Mesenteric fat pad (tissue), 1 donor: Measurements from ENCODE around the gene B4GALT5. TPM values are rescaled to one million over a fixed set of nuclear protein-coding genes. Genes with fewer than 3 reads are reported as not detected.
"Not testable (repeated sequence)": the region's sequence is repeated elsewhere in the genome, so short reads cannot be mapped to it uniquely, and the experiment has no call there.

Experiments
- DNase-seq: peaks from one replicate; pipeline ENCODE4 v3.0.0-alpha.2; 2020; ENCODE audit warnings: low spot score
- total RNA-seq: library from RNA; stranded (reverse); fragmentation: NEBNext Ultra II Directional; extraction: Animal tissue kit (Norgen Biotek cat#: 25700); gene quantifications from one replicate; pipeline ENCODE4 v1.2.1, GENCODE V29; 2021
- donor health status: DM: yes; HTN: yes; CAD: no.

The B4GALT5 gene
- total RNA-seq, 1 donor from 2014 or later: 54.2 TPM

DNA sequence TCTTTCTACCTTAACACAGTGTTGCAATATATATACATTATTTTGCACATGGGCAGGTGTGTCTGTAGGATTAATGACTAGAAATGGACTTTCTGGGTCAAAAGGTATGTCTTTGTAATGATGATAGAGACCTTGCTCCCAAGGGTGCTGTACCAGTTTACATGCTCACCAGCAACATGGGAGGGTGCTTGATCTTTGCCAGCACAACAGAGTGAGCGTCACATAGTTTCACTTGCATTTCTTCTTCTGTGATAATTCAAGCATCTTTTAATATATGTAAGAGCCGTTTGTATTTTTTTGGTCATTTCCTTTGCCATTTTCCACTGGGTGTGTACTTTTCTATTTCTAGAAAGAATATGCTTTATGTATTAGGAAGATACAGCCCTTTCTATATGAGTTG, 23.6 kb upstream of the B4GALT5 start:
- no peak for DNase-seq

DNA sequence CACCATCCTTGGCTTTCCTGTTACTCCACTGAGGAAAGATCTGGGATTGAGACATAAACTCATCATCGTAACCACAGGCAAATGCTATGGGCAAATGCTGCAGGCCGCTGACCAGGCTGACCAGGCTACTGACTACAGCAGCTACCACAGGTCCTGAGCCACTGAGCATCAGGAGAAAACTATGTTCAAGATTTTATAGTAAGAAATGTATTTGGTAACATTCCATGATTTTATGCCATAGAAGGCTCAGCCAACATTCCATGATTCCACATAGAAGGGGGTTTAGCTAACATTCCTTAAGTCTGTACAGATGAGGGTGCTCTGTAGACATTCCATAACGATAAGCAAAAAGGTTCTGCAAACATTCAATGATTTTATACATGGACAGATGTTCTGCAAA, 16.1 kb upstream of the B4GALT5 start:
- no peak for DNase-seq

DNA sequence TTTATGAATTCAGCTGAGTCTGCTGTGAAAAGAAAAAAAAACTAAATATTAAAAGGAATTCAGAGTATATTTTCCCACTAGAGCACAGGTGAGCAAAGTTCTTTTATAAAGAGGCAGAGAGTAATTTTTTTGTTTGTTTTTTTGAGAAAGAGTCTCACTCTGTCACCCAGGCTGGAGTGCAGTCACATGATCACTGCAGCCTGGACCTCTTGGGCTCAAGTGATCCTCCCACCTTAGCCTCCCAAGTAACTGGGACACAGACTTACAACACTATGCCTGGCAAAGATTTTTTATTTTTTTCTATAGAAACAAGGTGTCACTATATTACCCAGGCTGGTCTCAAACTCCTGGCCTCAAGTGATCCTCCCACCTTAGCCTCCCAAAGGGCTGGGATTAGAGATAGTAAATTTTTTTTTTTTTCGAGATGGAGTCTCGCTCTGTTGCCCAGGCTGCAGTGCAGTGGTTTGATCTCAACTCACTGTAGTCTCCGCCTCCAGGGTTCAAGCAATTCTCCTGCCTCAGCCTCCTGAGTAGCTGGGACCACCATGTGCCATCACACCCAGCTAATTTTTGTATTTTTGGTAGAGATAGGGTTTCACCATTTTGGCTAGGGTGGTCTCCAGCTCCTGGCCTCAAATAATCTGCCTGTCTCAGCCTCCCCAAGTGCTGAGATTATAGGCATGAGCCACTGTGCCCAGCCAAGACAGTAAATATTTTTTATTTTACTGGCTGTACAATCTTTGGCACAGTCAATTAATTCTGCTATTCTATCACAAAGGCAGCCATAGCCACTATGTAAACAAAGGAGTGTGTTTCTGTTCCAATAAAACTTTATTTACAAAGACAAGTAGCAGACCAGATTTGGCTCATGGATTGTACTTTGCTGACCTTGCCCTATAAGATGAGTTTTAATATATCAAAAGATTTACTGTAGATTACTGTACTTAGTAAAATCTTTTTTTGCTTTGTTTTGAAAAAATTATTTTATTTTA, 14.5 kb upstream of the B4GALT5 start:
- DNase-seq: no peak

GRCh38 chr20:49727478-49727877, 13.8 kb upstream of the B4GALT5 start:
- no peak for DNase-seq

GRCh38 chr20:49725694-49726093, 12.0 kb upstream of the B4GALT5 start:
- DNase-seq: peak; percentile 30

DNA sequence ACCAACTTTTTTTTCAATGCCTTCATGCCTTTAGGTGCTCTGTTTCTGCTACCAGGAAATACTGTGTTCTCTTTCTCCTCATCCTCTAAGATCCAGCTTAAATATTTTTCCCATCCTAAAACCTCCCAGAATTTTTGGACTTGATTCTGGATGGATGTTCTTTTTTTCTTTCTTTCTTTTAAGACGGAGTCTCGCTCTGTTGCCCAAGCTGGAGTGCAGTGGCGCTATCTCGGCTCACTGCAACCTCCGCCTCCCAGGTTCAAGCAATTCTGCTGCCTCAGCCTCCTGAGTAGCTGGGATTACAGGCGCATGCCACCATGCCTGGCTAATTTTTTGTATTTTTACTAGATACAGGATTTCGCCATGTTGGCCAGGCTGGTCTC, 11.5 kb upstream of the B4GALT5 start:
- DNase-seq: peak; percentile 16

DNA sequence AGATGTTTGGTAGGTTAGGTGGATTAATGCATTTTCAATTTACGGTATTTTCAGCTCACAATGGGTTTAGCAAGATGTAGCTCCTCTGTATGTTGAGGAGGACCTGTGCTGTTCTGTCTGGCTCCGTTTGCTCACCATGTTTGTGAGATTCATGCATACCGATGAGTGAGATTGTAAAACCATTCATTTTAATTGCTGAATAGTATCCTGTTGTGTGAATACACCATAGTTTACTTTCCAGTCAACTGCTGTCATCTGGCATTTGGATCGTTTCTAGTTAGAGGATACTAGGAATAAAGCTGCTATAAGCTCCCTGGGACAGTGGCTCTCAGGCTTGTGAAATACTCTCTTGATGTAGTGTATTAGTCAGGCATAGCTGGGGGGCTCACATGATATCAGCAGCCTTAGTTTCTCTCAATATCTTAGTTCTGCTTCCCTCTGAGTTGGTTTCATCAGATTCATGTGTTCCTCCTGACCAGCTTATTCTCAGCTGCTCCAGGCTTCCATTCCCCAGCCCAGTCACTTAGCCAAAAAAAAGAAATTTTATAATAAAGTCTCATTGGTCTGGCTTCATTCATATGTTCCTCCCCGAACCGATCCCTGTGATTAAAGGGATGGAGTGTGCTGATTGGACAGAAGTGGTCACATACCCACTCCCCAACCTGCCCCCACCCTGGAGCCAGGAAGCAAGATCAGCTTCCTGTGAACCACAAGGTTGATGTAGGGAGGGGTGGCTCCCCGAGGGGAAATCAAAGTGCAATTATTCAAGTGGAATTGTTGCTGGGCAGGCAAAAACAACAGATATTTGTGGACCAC, 10.9 kb upstream of the B4GALT5 start:
- DNase-seq: no peak

GRCh38 chr20:49723758-49724157, 10.1 kb upstream of the B4GALT5 start:
- peak; percentile 65 for DNase-seq

DNA sequence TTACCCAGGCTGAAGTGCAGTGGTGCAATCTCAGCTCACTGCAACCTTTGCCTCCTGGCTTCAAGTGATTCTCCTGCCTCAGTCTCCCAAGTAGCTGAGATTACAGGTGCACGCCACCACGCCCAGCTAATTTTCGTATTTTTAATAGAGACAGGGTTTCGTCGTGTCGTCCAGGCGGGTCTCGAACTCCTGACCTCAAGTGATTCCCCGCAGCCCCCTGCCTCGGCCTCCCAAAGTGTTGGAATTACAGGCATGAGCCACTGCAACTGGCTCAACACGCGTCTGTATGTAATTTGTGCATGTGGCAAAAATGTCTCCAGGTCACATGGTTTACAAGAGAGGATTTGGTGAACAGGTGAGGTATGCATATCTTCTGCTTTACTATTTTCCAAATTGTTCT, 7.6 kb upstream of the B4GALT5 start:
- peak; percentile 47 for DNase-seq

DNA sequence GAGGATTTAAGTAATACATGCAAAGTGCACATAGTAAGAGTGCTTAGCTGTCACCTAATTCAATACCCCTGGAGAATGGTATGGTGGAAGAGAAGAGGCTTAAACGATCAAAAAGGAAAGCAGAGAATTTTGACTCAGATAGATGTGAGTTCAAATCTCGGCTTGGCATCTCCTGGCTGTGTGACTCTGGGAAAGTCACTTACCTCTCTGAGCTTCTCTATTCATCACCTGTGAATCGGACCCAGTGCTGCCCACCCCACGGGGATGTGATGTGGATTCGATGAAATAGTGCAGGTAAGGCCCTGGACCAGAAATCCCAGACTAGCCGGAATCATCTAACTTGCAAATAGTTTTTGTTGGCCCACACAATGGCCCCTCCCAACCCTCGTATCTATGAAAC, 1.8 kb upstream of the B4GALT5 start:
- DNase-seq: no peak

- DNase-seq: peak; percentile 90
These were observed 504 bp downstream of the B4GALT5 start for GRCh38 chr20:49712996-49713752.

- no peak for DNase-seq
These were observed 1.1 kb downstream of the B4GALT5 start for GRCh38 chr20:49712646-49712995.

GRCh38 chr20:49712118-49712517, 1.6 kb downstream of the B4GALT5 start:
- DNase-seq: no peak

- DNase-seq: no peak
These were observed 2.1 kb downstream of the B4GALT5 start for GRCh38 chr20:49711667-49711987.

GRCh38 chr20:49710971-49711666, 2.6 kb downstream of the B4GALT5 start:
- no peak for DNase-seq

- no peak for DNase-seq
These were observed 6.6 kb downstream of the B4GALT5 start for GRCh38 chr20:49707118-49707517.

DNA sequence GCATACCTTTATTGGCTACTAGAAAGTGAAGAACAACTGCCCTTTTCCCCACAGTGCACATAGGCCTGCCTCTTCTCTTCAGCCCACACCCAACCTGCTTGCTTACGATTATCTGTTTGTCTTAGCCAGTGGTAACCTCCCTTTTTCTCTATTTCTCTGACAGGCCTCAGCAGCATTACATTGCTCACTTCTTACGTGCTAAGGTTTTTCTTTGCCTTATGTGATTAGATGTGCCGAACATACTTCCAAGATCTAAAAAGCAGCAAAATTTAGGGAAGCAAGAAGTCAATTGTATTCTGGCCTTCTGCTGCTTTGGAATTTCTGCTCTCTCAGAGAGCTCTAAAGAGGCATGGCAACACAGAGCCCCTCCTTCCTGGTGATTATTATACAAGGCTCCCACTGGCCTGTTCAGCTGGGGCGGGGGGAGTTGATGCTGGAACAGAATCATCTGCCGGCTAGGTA, 7.0 kb downstream of the B4GALT5 start:
- no peak for DNase-seq

- DNase-seq: not testable (repeated sequence)
These were observed 7.8 kb downstream of the B4GALT5 start for GRCh38 chr20:49705893-49706292.

DNA sequence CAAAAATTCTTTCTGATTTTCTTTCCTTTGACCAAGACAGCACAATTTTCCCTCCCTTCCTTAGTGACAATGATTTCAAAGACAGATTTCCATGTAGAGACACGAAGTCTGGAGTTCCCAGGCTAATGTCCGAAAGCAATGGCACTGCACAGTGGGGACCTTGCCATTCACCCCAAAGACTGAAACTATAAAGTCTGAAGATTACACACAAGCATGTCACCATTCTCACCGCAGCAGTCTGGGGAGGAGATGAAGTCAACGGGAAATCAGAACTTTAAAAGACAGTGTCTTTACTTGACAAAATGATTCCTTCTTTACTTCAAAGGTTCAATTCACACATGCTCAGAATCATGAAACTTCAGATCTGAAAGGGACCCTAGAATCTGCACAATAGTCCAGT, 8.3 kb downstream of the B4GALT5 start:
- no peak for DNase-seq

GRCh38 chr20:49704932-49705336, 8.7 kb downstream of the B4GALT5 start:
- no peak for DNase-seq

GRCh38 chr20:49701916-49702315, 11.8 kb downstream of the B4GALT5 start:
- DNase-seq: no peak
